ENCODE measurements around the gene QKI. TPM values are rescaled to one million over a fixed set of nuclear protein-coding genes. Genes with fewer than 3 reads are reported as not detected.

QKI gene
- total RNA-seq, 1 experiment from 2014 or later = 194 TPM

- H3K27me3 ChIP-seq (replicated peaks) = no peaks in the 10 kb centered on the region
Observed at GRCh38 chr6:163501439-163501838, 86.9 kb downstream of the QKI start.

GRCh38 chr6:163504984-163505640 is 90.6 kb downstream of the QKI start:
- DNase-seq (ENCODE audit: low read depth in 1 of 2, low spot score in 2 of 2) = no peak
- H3K4me3 ChIP-seq = no peak overlapping the region
- no peaks in the 10 kb centered on the region for H3K27me3 ChIP-seq (replicated peaks)
- H3K27ac ChIP-seq = no peak overlapping the region
- H3K36me3 ChIP-seq = peaks cover 38% of the 10 kb centered on the region
- peaks cover 25% of the 10 kb centered on the region for H3K9me3 ChIP-seq (replicated peaks)
- H3K4me1 ChIP-seq (replicated peaks) = peaks cover 13% of the 10 kb centered on the region

More at GRCh38 chr6:163501439-163501838, 86.9 kb downstream of the QKI start:
- Histone ChIP-seq H3K9me3 (replicated peaks) (peaks cover 12% of the 10 kb centered on the region), H3K27ac (no peak overlapping the region), H3K4me3 (no peak overlapping the region), H3K4me1 (replicated peaks) (peaks cover 18% of the 10 kb centered on the region), H3K36me3 (peaks cover 18% of the 10 kb centered on the region)
- no peak for DNase-seq (ENCODE audit: low read depth in 1 of 2, low spot score in 2 of 2)

GRCh38 chr6:163507965-163508364 is 93.4 kb downstream of the QKI start:
- H3K27ac ChIP-seq = no peak overlapping the region
- H3K9me3 ChIP-seq (replicated peaks) = peaks cover 25% of the 10 kb centered on the region
- H3K36me3 ChIP-seq = peaks cover 38% of the 10 kb centered on the region
- DNase-seq (ENCODE audit: low read depth in 1 of 2, low spot score in 2 of 2) = no peak
- no peaks in the 10 kb centered on the region for H3K27me3 ChIP-seq (replicated peaks)
- no peak overlapping the region for H3K4me3 ChIP-seq
- no peaks in the 10 kb centered on the region for H3K4me1 ChIP-seq (replicated peaks)

- Histone ChIP-seq H3K36me3 (peaks cover 8% of the 10 kb centered on the region), H3K27ac (no peak overlapping the region), H3K4me1 (replicated peaks) (no peaks in the 10 kb centered on the region), H3K27me3 (replicated peaks) (no peaks in the 10 kb centered on the region), H3K9me3 (replicated peaks) (peaks cover 1% of the 10 kb centered on the region; the same call in 1 of the 2 replicates), H3K4me3 (no peak overlapping the region)
- DNase-seq (ENCODE audit: low read depth in 1 of 2, low spot score in 2 of 2) = no peak
Observed at GRCh38 chr6:163513003-163513402, 98.5 kb downstream of the QKI start.

- no peak for DNase-seq (ENCODE audit: low read depth in 1 of 2, low spot score in 2 of 2)
- Histone ChIP-seq H3K27me3 (replicated peaks) (no peaks in the 10 kb centered on the region), H3K4me3 (no peak overlapping the region), H3K9me3 (replicated peaks) (no peaks in the 10 kb centered on the region), H3K4me1 (replicated peaks) (no peaks in the 10 kb centered on the region), H3K36me3 (peaks cover 5% of the 10 kb centered on the region), H3K27ac (no peak overlapping the region)
Observed at GRCh38 chr6:163513570-163514166, 99.2 kb downstream of the QKI start.

DNA sequence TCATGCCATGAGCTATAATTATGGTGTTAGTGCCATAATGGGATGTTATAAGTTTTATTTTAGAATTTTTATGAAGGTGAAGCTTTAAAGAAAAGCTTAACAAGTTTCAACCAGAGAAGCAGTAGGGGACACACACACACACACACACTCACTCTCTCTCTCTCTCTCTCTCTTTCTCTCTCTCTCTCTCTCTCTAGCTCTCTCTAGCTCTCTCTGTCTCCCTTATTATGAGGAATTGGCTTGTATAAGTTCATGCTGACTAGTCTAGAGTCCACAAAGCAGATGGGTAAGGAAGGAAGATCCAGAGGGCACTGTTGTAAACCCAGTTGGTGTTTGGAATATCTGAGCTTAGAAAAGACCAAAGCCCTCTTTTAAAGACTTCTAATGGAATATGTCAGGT is 102.4 kb downstream of the QKI start:
- Histone ChIP-seq H3K4me1 (replicated peaks) (no peaks in the 10 kb centered on the region), H3K27me3 (replicated peaks) (no peaks in the 10 kb centered on the region), H3K36me3 (no peaks in the 10 kb centered on the region), H3K27ac (no peak overlapping the region), H3K9me3 (replicated peaks) (no peaks in the 10 kb centered on the region), H3K4me3 (no peak overlapping the region)
- DNase-seq (ENCODE audit: low read depth in 1 of 2, low spot score in 2 of 2) = no peak

- Histone ChIP-seq H3K4me1 (replicated peaks) (peaks cover 6% of the 10 kb centered on the region), H3K27ac (no peak overlapping the region), H3K4me3 (no peak overlapping the region), H3K27me3 (replicated peaks) (no peaks in the 10 kb centered on the region), H3K9me3 (replicated peaks) (no peaks in the 10 kb centered on the region), H3K36me3 (peaks cover 5% of the 10 kb centered on the region)
- DNase-seq (ENCODE audit: low read depth in 1 of 2, low spot score in 2 of 2) = no peak
Observed at GRCh38 chr6:163520956-163521355, 106.4 kb downstream of the QKI start.

DNA sequence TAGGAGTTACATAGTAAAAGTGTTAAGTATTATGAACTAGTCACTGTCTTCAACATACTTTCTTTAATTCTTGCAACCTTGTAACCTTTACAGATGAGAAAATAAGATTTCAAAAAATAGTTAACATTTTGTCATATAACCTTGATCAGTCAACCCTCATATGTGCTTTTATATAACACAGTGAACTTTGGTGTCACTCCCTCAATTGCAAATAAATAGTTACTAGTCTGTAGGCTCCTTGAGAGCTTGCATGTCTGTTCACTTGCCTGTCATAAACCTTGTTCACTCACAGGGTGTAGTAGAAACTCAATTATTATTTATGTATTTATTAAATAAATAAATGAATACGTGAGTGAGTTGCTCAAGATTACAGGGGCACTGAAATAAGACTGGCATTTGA is 107.5 kb downstream of the QKI start:
- no peak overlapping the region for H3K27ac ChIP-seq

DNA sequence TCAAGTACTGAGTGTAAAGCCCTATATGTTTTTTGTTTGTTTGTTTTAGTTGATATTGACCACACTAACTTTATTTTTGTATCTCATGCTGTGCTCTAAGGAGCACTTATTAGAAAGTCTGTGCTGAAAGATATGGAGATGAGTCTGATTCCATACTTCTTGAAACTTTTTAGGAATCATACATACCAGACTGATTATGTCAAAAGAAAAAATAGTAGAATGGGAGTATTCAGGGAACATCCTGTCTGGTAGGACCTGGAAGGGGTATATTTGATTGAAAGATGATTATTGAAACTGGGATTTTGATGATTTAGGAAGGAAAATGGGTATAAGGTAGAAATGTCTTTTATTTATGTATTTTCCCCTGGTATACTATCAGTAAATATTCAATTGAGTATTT is 111.4 kb downstream of the QKI start:
- Histone ChIP-seq H3K36me3 (peaks cover 5% of the 10 kb centered on the region), H3K27me3 (replicated peaks) (no peaks in the 10 kb centered on the region), H3K4me3 (no peak overlapping the region), H3K9me3 (replicated peaks) (no peaks in the 10 kb centered on the region), H3K4me1 (replicated peaks) (peaks cover 47% of the 10 kb centered on the region), H3K27ac (peak overlapping the region; percentile 8; the same call in 1 of the 2 replicates)
- no peak for DNase-seq (ENCODE audit: low read depth in 1 of 2, low spot score in 2 of 2)

More for the DNA sequence above, 107.5 kb downstream of the QKI start:
- Histone ChIP-seq H3K4me3 (no peak overlapping the region), H3K4me1 (replicated peaks) (peaks cover 8% of the 10 kb centered on the region), H3K27me3 (replicated peaks) (no peaks in the 10 kb centered on the region), H3K36me3 (peaks cover 5% of the 10 kb centered on the region), H3K9me3 (replicated peaks) (no peaks in the 10 kb centered on the region)
- DNase-seq (ENCODE audit: low read depth in 1 of 2, low spot score in 2 of 2) = no peak

DNA sequence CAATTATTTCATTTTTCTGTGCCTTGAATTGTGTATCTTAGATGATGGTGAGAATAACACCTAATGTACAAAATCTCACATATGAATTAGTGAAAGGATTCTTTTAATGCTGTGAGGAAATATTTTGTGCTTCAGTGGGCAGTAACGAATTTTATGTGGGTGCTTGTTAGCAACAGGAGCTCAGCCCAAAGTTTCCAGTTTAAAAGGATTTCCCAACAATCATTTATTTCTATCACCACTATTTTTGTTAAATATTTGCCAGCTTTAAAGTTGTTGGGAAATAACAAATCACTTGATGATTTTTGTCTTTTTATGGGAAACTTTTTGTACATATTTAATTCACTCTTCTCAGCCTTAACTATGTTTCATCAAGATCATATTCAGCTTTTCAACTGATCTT is 111.8 kb downstream of the QKI start:
- H3K27ac ChIP-seq = peak overlapping the region; percentile 8; the same call in 1 of the 2 replicates
- no peak overlapping the region for H3K4me3 ChIP-seq
- H3K4me1 ChIP-seq (replicated peaks) = peaks cover 51% of the 10 kb centered on the region
- H3K27me3 ChIP-seq (replicated peaks) = no peaks in the 10 kb centered on the region
- peaks cover 5% of the 10 kb centered on the region for H3K36me3 ChIP-seq
- no peak for DNase-seq (ENCODE audit: low read depth in 1 of 2, low spot score in 2 of 2)
- no peaks in the 10 kb centered on the region for H3K9me3 ChIP-seq (replicated peaks)

- H3K36me3 ChIP-seq = peaks cover 5% of the 10 kb centered on the region
- no peaks in the 10 kb centered on the region for H3K27me3 ChIP-seq (replicated peaks)
- peaks cover 58% of the 10 kb centered on the region for H3K4me1 ChIP-seq (replicated peaks)
- no peak for DNase-seq (ENCODE audit: low read depth in 1 of 2, low spot score in 2 of 2)
- H3K27ac ChIP-seq = no peak overlapping the region
- no peaks in the 10 kb centered on the region for H3K9me3 ChIP-seq (replicated peaks)
- H3K4me3 ChIP-seq = no peak overlapping the region
Observed at GRCh38 chr6:163527291-163527690, 112.8 kb downstream of the QKI start.

GRCh38 chr6:163529605-163530004 is 115.1 kb downstream of the QKI start:
- H3K4me1 ChIP-seq (replicated peaks) = peaks cover 73% of the 10 kb centered on the region
- H3K9me3 ChIP-seq (replicated peaks) = no peaks in the 10 kb centered on the region
- H3K36me3 ChIP-seq = no peaks in the 10 kb centered on the region; the same call in 1 of the 2 replicates
- DNase-seq (ENCODE audit: low read depth in 1 of 2, low spot score in 2 of 2) = peak; percentile 60 to 84
- no peaks in the 10 kb centered on the region for H3K27me3 ChIP-seq (replicated peaks)
- no peak overlapping the region for H3K4me3 ChIP-seq
- peak overlapping the region; percentile 58 for H3K27ac ChIP-seq

DNA sequence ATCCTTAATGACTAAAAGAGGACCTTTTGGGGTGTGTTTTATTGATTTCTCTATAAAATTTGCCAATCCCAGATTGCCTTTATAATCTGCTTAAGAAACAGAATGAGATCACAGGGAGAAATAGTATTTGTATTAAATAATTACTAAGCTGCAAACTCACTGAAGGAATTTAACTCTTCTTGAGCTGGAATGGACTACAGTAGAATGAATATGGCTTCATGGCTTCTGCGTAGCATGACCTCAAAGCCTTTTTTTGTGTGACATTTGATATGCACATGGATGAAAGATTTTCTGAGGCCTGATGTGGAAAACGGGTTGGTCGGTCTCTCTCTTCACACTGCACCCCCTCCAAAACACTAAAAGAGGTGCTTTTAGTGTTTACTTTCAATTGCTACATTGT is 115.9 kb downstream of the QKI start:
- H3K4me1 ChIP-seq (replicated peaks) = peaks cover 73% of the 10 kb centered on the region
- no peaks in the 10 kb centered on the region; the same call in 1 of the 2 replicates for H3K36me3 ChIP-seq
- peak overlapping the region; percentile 58 for H3K27ac ChIP-seq
- no peak overlapping the region for H3K4me3 ChIP-seq
- H3K9me3 ChIP-seq (replicated peaks) = no peaks in the 10 kb centered on the region
- no peak for DNase-seq (ENCODE audit: low read depth in 1 of 2, low spot score in 2 of 2)
- no peaks in the 10 kb centered on the region for H3K27me3 ChIP-seq (replicated peaks)

DNA sequence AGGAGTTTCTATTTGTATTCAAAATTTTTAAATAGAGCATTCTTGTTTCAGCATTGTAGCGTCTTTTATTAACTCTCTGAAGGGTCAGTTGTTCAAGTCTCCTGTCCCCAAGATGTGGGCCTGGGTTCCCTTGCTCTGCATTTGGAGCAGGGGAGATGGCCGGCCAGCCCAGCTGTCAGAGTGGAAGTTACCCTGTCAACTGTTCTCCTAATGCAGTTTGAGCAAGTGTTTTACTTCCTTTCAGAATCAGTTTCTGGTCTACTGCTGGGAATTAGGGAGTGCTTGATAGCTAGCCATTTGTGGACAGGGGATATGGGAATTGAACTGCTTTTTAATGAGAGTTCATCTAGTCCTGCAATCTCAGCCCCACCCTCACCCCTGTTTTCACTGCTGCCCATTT is 116.6 kb downstream of the QKI start:
- no peak overlapping the region for H3K4me3 ChIP-seq
- H3K4me1 ChIP-seq (replicated peaks) = peaks cover 66% of the 10 kb centered on the region
- H3K36me3 ChIP-seq = peaks cover 2% of the 10 kb centered on the region
- no peak for DNase-seq (ENCODE audit: low read depth in 1 of 2, low spot score in 2 of 2)
- no peaks in the 10 kb centered on the region for H3K27me3 ChIP-seq (replicated peaks)
- H3K9me3 ChIP-seq (replicated peaks) = no peaks in the 10 kb centered on the region
- peak overlapping the region; percentile 58; the same call in 1 of the 2 replicates for H3K27ac ChIP-seq
